ENCODE results near the gene ARHGAP19.

ARHGAP19 gene

GRCh38 chr10:97228775-97229157, 63.7 kb downstream of the ARHGAP19 start:
- DNase-seq (ENCODE audit: low spot score), result no peak

DNA sequence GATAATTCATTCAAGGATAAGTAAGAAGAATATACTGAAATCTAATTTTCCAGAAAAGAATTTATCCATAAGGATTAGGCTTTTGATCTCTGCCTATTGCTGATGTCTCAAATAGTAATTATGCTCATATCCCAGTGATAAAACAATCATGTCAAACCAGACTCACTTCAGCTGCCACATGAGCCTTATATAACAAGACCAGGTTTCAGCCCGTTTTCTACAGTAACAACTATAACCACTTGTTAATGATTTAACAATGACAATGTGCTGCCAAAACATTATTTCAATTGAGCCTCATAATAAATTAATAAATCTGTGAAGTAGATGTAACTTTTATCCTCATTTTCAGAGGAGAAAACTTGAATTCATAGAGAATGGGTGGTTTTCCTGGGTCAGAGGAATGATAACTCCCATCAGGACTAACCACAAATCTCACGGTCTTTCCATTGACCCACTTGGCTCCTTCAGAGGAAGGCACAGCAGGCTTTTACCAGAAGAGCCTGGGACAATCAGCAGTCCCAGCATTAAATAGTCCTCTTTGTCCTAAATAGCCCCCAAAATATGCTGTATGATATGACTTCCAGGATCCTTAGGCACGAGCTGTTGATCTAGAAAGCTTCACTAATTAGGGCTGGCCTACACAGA, 64.2 kb downstream of the ARHGAP19 start:
- DNase-seq (ENCODE audit: low spot score), result no peak

DNA sequence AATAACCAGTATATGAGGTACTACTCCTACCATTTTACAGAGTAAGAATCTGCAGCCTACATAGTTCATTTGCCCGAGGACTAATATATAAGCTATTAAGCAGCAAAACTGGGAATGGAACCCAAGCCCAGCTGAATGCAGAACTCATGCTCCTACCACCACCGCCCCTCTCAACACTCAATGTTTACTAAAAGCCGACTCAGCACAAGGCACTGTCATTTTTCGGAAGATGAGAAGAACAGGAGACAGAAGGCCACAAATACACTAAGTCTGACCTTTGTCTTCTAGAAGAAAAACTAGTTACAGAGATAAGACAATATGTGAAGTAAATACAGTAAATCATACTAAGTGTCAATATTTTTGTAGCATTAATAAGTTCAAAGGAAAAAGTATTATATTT, 66.0 kb downstream of the ARHGAP19 start:
- no peak for DNase-seq (ENCODE audit: low spot score)

DNA sequence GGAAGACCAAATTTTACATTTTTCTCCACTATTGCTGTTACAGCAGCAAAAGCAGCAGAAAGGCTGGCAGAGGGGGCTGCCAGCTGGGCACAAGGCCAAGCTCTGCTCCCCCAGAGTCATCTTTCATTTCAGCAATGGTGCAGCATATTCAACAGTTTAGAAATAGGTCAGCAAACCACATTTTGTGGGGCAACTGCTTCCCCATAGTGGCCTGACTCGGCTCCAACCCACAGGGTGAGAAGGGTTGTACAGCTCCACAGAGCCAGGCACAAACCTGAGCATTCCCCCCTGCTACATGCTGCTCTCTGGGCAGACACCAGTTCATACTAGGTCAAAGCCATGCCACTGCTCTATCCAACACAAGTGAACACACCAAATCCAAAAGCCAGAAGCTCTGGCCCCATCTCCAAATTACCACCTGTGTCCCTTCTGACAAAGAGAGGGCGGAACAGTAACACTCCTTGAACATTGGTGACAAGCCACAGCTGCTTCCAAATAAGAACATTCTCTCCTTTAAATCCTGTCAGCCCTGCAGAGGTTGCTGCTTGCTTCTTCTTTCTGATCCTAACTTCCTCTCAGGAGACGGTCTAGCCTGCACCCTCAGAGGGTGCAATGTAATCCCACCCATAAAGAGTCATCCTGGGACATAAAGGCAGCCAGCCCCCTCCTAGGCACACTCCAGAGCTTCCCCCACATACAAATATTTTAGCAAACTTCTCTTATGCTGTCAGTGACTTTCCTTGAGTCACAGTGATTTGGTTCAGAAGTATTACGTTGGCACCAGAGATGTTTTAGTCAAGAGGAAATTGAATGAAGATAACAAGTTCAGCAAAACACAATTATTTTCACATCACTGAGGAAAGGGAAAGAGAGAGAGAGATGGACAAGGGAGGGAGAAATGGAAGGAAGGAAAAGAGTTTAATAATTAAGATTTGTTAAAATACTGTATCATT, 67.7 kb downstream of the ARHGAP19 start:
- DNase-seq (ENCODE audit: low spot score), result no peak

DNA sequence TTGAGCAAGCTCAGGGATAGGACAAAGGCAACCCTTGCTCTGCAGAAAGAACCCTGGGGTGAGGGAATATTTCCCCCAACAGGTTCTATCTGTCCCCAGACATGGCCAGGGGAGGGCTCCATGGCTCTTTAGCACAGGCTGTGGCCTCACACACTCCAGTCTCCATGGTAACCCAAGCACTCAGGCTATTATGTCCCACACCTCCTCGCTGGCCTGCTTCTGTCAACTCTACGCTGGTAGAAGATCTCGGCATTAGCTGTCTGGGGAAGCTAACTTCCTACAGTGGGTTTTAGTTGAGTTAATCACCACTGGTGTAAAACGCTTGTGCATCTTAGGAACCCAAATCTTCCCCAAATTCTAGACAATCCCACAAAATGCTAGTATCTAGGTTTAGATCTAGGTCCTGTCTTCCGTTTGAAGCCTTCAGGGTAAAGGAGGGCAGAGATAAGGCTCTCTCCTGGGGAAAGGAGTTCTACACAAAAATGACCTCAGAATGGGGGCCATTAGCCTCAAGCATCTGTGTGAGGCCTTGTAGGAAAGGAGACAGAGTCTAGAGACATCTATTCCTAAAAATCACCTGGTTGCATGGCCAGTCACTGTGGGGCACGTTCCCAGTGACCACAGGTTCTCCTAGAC, 70.0 kb downstream of the ARHGAP19 start:
- DNase-seq (ENCODE audit: low spot score), result no peak

- DNase-seq (ENCODE audit: low spot score), result no peak
Observed at GRCh38 chr10:97220355-97220754, 72.1 kb downstream of the ARHGAP19 start.

- no peak for DNase-seq (ENCODE audit: low spot score)
Observed at GRCh38 chr10:97217299-97217698, 75.1 kb downstream of the ARHGAP19 start.

GRCh38 chr10:97215619-97216260, 76.7 kb downstream of the ARHGAP19 start:
- DNase-seq (ENCODE audit: low spot score), result no peak

- DNase-seq (ENCODE audit: low spot score), result no peak
Observed at GRCh38 chr10:97213431-97213830, 79.0 kb downstream of the ARHGAP19 start.

DNA sequence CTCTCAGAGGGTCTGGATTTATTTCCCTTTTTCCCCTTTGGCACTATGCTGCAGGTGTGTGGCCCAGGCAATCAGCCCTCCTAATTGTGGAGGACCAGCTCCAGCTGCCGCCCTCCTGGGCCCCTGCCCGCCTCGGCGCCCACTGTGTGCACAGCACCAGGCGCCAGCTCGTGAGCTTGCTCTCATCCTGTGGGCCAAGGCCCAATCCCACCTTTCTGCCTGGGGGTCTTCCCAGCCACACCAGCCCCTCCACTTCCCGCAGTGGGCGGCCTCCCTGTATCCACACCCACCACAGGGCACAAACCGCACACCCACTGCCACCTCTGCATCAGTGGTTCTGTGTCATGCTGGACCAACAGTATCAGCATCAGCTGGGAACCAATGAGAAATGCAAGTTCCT, 81.2 kb downstream of the ARHGAP19 start:
- no peak for DNase-seq (ENCODE audit: low spot score)

DNA sequence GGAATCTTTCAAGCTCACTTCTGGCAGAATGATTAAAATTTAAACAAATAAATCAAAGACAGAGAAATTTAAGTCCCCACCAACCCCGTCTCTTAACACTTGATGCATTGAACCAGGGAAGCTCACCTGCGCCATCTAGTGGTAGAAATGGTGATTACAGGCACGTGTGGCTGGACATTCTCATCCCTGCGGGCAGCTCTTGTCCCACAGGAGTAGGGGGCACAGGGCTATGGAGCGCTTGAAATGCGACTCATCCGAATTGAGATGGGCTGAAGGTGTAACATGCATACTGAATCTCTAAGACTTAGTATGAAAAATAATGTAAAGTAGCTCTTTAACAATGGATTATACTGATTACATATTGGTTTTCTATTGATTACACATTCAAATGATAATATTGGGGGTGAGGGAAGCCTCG, 81.9 kb downstream of the ARHGAP19 start:
- DNase-seq (ENCODE audit: low spot score), result peak; percentile 76

DNA sequence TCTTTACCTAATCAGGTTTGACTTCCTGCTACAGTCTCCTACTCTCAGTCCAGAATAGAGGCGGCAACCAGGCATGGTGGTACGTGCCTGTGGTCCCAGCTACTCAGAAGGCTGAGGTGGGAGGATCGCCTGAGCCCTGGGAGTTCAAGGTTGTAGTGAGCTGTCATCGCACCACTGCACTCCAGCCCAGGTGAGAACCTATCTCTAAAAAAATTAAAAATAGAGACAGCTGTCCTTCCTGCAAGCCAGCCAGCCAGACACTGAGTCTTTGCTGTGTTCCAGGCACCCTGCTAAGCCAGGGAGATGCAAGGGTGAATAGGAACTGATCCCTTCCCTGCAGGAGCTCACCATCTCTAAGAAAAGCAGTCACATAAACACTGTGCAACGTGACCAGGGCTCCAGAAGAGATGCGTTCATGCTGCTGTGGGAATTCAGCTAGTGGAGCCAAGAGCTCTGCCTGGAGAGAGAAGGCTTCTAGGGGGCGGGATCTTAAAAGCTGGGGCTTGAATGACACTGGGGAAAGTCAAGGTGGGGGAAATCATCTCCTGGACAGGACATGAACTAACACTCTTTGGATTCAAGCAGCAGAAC, 84.6 kb downstream of the ARHGAP19 start:
- no peak for DNase-seq (ENCODE audit: low spot score)

- no peak for DNase-seq (ENCODE audit: low spot score)
Observed at GRCh38 chr10:97207131-97207530, 85.3 kb downstream of the ARHGAP19 start.

DNA sequence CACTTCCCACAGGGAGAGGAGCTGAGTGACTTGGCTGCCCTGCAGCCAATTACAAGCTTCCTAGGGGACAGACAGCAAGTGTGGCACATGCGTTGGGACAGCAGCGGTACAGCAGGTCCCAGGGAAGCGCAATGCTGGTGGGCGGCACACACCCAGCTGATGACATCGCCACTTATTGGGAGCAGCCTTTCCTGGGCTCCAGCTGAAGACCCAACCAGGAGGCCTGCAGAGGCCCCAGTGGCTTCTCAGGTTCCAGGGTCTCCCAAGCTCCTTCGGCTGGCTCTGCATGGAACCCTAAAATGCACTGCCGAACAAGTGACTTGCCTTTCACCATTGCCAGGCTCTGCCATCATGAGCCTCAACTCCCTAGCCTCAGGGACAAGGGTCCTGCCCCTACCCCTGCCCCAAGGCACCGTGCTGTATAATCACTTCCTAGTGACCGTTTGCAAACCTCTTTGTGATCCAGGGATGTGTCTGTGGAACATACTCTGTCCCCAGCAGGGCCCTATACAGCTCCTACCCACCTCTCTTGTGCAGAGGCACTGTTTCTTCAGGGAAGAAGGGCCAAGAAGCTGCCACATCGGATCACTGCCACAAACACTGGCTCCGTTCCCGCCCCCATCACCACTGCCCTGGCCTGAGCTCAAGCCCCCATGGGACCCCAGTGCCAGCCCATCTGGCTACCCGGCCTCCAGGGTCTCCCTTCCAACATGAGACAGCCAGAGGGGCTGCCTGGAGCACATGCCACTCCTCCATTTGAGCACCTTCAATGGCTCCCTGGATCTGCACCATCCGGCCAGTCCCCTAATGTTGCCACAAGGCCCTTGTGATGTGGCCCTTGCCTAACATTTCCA, 87.4 kb downstream of the ARHGAP19 start:
- DNase-seq (ENCODE audit: low spot score), result no peak

DNA sequence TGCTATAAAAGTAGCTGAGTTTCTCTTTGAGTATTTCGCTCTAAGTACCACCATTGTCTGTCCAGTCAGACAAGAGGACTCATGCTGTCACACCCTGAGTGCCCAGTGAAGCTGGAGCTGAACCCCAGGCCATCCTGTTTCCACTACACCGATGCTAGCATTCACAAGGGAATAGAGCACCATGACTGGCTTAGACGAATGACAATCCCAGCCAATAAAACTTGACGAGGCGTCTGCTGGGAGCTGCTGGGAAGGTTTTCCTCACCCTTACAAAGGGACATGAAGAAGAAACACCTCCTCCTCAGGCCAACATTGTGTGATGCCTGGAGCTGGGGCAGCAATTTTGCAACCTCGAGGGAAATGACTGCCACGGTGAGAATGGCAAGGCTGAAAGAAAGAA, 89.2 kb downstream of the ARHGAP19 start:
- DNase-seq (ENCODE audit: low spot score), result no peak

GRCh38 chr10:97200616-97201015, 91.8 kb downstream of the ARHGAP19 start:
- DNase-seq (ENCODE audit: low spot score), result no peak

DNA sequence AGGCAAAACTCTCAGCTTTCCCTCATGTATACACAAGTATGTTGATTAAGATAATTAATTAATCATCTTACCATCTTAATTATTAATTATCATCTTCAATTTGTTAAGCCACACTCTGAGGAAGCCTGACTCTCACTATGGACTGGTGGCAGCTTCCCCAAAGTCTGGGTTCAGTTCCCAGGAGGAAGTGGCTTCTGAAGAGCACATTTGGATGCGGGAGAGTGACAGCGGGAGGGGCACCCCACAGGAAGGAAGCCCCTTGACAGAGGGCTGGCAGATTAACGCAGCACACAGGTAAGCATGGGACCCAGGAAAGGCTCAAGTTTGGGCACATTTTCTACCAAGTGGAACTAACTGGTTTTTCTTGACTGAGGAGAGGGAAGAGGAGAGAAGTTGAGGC, 93.3 kb downstream of the ARHGAP19 start:
- no peak for DNase-seq (ENCODE audit: low spot score)

GRCh38 chr10:97197030-97197500, 95.4 kb downstream of the ARHGAP19 start:
- no peak for DNase-seq (ENCODE audit: low spot score)

DNA sequence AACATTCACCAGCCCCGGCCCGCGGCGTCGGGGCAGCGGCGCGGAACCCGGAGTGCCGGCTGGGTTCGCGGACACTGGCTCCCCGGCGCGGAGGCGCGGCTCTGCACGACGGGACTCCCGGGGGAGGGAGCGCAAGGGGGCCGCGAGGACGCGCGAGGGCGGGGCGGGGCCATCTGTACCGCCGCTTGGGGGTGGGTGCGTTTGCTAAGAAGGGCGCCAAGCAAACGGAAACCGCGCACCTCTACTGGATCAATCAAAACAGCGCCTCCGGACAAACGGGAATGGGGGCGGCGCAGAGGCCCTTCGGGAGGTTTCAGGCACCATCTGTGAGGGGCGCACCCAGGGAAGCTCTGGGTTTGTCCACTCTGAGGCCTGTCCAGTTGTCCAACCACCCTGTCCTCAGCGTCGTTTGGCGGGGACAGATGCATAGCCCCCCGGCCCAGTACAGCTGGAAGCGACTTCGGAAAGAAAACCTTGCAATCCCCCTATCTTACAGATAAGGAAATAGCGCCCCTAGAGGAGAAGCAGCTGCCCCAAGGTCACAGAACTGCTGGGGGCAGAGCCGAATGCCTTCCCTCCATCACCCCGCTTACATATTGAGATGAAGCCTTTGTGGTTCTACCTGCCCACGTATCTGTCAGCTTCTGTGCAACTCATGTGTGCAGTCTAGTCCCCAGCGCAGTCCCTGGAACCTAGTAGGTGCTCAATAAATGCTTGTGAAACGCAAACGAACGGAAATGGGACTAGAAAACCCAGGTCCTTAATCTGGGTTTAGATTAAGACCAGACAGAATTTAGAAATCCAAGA, 96.0 kb downstream of the ARHGAP19 start:
- no peak for DNase-seq (ENCODE audit: low spot score)

DNA sequence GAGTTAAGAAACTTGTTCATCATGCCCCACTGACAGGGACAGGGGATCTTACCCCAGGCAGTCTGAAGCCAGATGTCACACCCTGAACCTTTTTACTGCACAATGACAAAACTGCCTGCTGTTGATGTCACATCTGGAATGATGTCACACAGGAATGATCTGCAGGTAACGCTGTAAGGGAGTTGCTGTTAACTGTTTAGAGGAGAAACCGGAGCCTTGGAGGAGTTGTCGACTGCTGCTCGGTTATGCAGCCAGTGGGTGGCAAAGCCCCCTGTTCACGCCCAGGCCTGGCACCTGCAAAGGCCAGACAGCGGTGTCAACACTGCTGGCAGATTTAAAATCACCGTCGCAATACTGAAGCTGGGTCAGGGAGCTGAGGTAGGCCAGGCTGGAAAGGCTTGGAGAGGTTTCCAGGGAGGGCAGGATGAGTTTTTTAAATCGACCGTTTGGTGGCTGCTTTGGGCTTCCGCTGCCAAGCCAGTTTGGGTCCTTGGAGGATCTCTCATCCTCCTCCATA, 96.7 kb downstream of the ARHGAP19 start:
- no peak for DNase-seq (ENCODE audit: low spot score)
